Lung (tissue), 12 donors: ENCODE results near the gene PCSK5. TPM values are rescaled to one million over a fixed set of nuclear protein-coding genes. Genes with fewer than 3 reads are reported as not detected.

ENCODE experiments used
- ATAC-seq: fragments of 200-7000 bp; cut with Tn5 transposase; one replicate; pipeline ENCODE4 v1.9.1; 2020; ENCODE audit warnings: moderate number of reproducible peaks; ENCODE audit not compliant: insufficient read depth, low FRiP score
- DNase-seq, 3 donors: peaks; one replicate each; pipeline ENCODE4 v3.0.0-alpha.2; 2013 to 2017
- H3K27ac ChIP-seq, 2 donors: one replicate each; pipeline ENCODE4 v1.5.1; 2013; ENCODE audit warnings: mild to moderate bottlenecking in 2 of 2, moderate library complexity in 2 of 2, control low read depth in 1 of 2, inconsistent platforms in 1 of 2, low read depth in 1 of 2, low read length in 1 of 2
- H3K27me3 ChIP-seq, 3 donors: one replicate each; pipeline ENCODE4 v1.5.1; 2013; ENCODE audit warnings: low read length in 2 of 3; ENCODE audit not compliant: control insufficient read depth in 3 of 3, insufficient read depth in 3 of 3
- H3K36me3 ChIP-seq, 4 donors: one replicate each; pipeline ENCODE4 v1.5.1; 2013; ENCODE audit warnings: low read length in 4 of 4, mild to moderate bottlenecking in 1 of 4, moderate library complexity in 1 of 4; ENCODE audit not compliant: control insufficient read depth in 4 of 4, insufficient read depth in 4 of 4
- H3K4me1 ChIP-seq, 5 donors: one replicate each; pipeline ENCODE4 v1.5.1; 2013; ENCODE audit warnings: low read length in 5 of 5, mild to moderate bottlenecking in 2 of 5, moderate library complexity in 1 of 5; ENCODE audit not compliant: control insufficient read depth in 5 of 5, insufficient read depth in 5 of 5
- H3K4me3 ChIP-seq: one replicate; pipeline ENCODE4 v1.5.1; 2013; ENCODE audit warnings: mild to moderate bottlenecking, control low read depth, moderate library complexity
- H3K9ac ChIP-seq, 2 donors: one replicate each; pipeline ENCODE4 v1.5.1; 2013; ENCODE audit warnings: low read length in 2 of 2, control low read depth in 1 of 2; ENCODE audit not compliant: insufficient read depth in 1 of 2
- H3K9me3 ChIP-seq, 4 donors: one replicate each; pipeline ENCODE4 v1.5.1; 2013; ENCODE audit warnings: low read length in 3 of 4, mild to moderate bottlenecking in 1 of 4, moderate library complexity in 1 of 4; ENCODE audit not compliant: control insufficient read depth in 4 of 4, insufficient read depth in 3 of 4
- CTCF ChIP-seq: IDR thresholded peaks from 2 replicates; pipeline ENCODE4 v1.5.1; 2012; ENCODE audit warnings: mild to moderate bottlenecking; ENCODE audit errors: control extremely low read depth, extremely low read depth
- WGBS, 2 donors: extraction: QIAGEN DNeasy Blood & Tissue Kit; methylation state at CpG; one replicate each; pipeline ENCODE4 v1.1.7; 2013; 5-methylcytosine and 5-hydroxymethylcytosine counted together
- polyA plus RNA-seq, 2 donors: library from polyadenylated mRNA; stranded (reverse); fragments of 200-250 nt; gene quantifications; one replicate each; pipeline ENCODE4 v1.2.1, GENCODE V29; 2013
- total RNA-seq, 2 donors: library from RNA; depleted of rRNA in 1 of 2; stranded (reverse); fragments of >200 nt in 1 of 2; gene quantifications; one replicate each; pipeline ENCODE4 v1.2.1, GENCODE V29; 2014 to 2021
- donor health status: control.
- donor health status: control.
- donor health status: Bipolar disorder and iron deficiency.
- donor health status: healthy.
- donor health status: DM: yes; HTN: yes; CAD: no.

Gene PCSK5
- total and polyA plus RNA-seq, 4 donors = 1.9 to 28.2 (median 13.6) TPM

- TF ChIP-seq CTCF = no peak
- no peak overlapping the region for H3K27ac ChIP-seq
- no peak overlapping the region for H3K4me3 ChIP-seq
- H3K27me3 ChIP-seq = no peaks in the 10 kb centered on the region
- no peak for ATAC-seq
- H3K9me3 ChIP-seq = peaks cover 0 to 11% (median 0%) of the 10 kb centered on the region in 4 donors
- H3K36me3 ChIP-seq = peaks cover 0 to 4% (median 0%) of the 10 kb centered on the region in 4 donors
- no peak overlapping the region for H3K9ac ChIP-seq
- peaks cover 0 to 3% (median 0%) of the 10 kb centered on the region in 5 donors for H3K4me1 ChIP-seq
- no peak for DNase-seq
Observed at GRCh38 chr9:76082057-76082456, 191.6 kb downstream of the PCSK5 start.

GRCh38 chr9:76085596-76085995 is 195.1 kb downstream of the PCSK5 start:
- WGBS, 2 donors = 59 to 63% methylated on average over 2 of the region's 2 CpGs
- Histone ChIP-seq H3K36me3 (peaks cover 0 to 1% (median 0%) of the 10 kb centered on the region in 4 donors), H3K9ac (no peak overlapping the region), H3K27ac (no peak overlapping the region), H3K4me3 (no peak overlapping the region), H3K27me3 (no peaks in the 10 kb centered on the region), H3K9me3 (no peaks in the 10 kb centered on the region), H3K4me1 (peaks cover 0 to 3% (median 0%) of the 10 kb centered on the region in 5 donors)
- no peak for ATAC-seq
- no peak for DNase-seq
- TF ChIP-seq CTCF = no peak

GRCh38 chr9:76086539-76086938 is 196.1 kb downstream of the PCSK5 start:
- Histone ChIP-seq H3K36me3 (peaks cover 0 to 1% (median 0%) of the 10 kb centered on the region in 4 donors), H3K9ac (no peak overlapping the region), H3K27me3 (no peaks in the 10 kb centered on the region), H3K27ac (no peak overlapping the region), H3K4me3 (no peak overlapping the region), H3K9me3 (no peaks in the 10 kb centered on the region), H3K4me1 (peaks cover 0 to 4% (median 0%) of the 10 kb centered on the region in 5 donors)
- 70 to 73% methylated on average over 1 of the region's 1 CpG for WGBS, 2 donors
- DNase-seq = no peak
- TF ChIP-seq CTCF = no peak
- ATAC-seq = no peak

GRCh38 chr9:76087976-76088375 is 197.5 kb downstream of the PCSK5 start:
- TF ChIP-seq CTCF = no peak
- H3K4me3 ChIP-seq = no peak overlapping the region
- no peak for DNase-seq
- no peaks in the 10 kb centered on the region for H3K27me3 ChIP-seq
- WGBS, 2 donors = 78 to 100% methylated on average over 1 of the region's 1 CpG
- peaks cover 0 to 4% (median 0%) of the 10 kb centered on the region in 5 donors for H3K4me1 ChIP-seq
- H3K9me3 ChIP-seq = no peaks in the 10 kb centered on the region
- no peak for ATAC-seq
- no peak overlapping the region for H3K9ac ChIP-seq
- peaks cover 0 to 1% (median 0%) of the 10 kb centered on the region in 4 donors for H3K36me3 ChIP-seq
- no peak overlapping the region for H3K27ac ChIP-seq
